Measurements from ENCODE around the gene KRTAP13-1. TPM values are rescaled to one million over a fixed set of nuclear protein-coding genes. Genes with fewer than 3 reads are reported as not detected.

The KRTAP13-1 gene
- total RNA-seq, 2 experiments from 2014 or later, result not detected

- Mint-ChIP-seq H3K9me3 (peaks cover 2% of the 10 kb centered on the region), H3K4me3 (no peak overlapping the region), H3K4me1 (ENCODE audit: low read depth) (no peaks in the 10 kb centered on the region), H3K27me3 (peaks cover 17% of the 10 kb centered on the region), H3K27ac (no peak overlapping the region), H3K36me3 (ENCODE audit: low read depth) (no peaks in the 10 kb centered on the region)
- Histone ChIP-seq H3K27me3 (ENCODE audit: control insufficient read depth in 1 of 2, insufficient read depth in 2 of 2, low read length in 2 of 2) (peaks cover 0 to 6% of the 10 kb centered on the region in 2 experiments), H3K27ac (ENCODE audit: low read depth in 1 of 2, low read length in 2 of 2) (no peak overlapping the region), H3K36me3 (ENCODE audit: insufficient read depth, low read length) (no peaks in the 10 kb centered on the region), H3K4me3 (ENCODE audit: low read length) (no peak overlapping the region), H3K9me3 (ENCODE audit: control insufficient read depth in 1 of 2, insufficient read depth in 1 of 2, low read length in 2 of 2) (peaks cover 6 to 8% of the 10 kb centered on the region in 2 experiments), H3K4me1 (ENCODE audit: insufficient read depth, low read length) (no peaks in the 10 kb centered on the region)
- ChIA-PET CTCF (no interaction called here), POLR2A (interaction anchor here (0.6 kb wide), 1 partner anchor 562 kb away, joined by 4 read pairs; no protein-coding TSS in a partner anchor)
- TF ChIP-seq CTCF (IDR thresholded peaks at IDR 0.05), result no peak
- intact Hi-C loops (cut with DNase I, micrococcal nuclease), result no loop called here
- peak in 2 of 14 experiments; percentile 1 to 5 for DNase-seq
- no peak for ATAC-seq (ENCODE audit: poor library complexity)
Measured at GRCh38 chr21:30408782-30409494, 13.1 kb downstream of the KRTAP13-1 start.

- DNase-seq, result no peak
- H3K27ac Mint-ChIP-seq, result no peak overlapping the region
- Histone ChIP-seq H3K27ac (ENCODE audit: low read depth in 1 of 2, low read length in 2 of 2) (no peak overlapping the region), H3K4me1 (ENCODE audit: insufficient read depth, low read length) (no peaks in the 10 kb centered on the region), H3K9me3 (ENCODE audit: control insufficient read depth in 1 of 2, insufficient read depth in 1 of 2, low read length in 2 of 2) (peaks cover 0 to 3% of the 10 kb centered on the region in 2 experiments), H3K27me3 (ENCODE audit: control insufficient read depth in 1 of 2, insufficient read depth in 2 of 2, low read length in 2 of 2) (no peaks in the 10 kb centered on the region), H3K36me3 (ENCODE audit: insufficient read depth, low read length) (no peaks in the 10 kb centered on the region), H3K4me3 (ENCODE audit: low read length) (no peak overlapping the region)
- CTCF ChIA-PET, result no interaction called here
- peaks cover 5% of the 10 kb centered on the region for H3K9me3 Mint-ChIP-seq
- no peaks in the 10 kb centered on the region for H3K4me1 Mint-ChIP-seq (ENCODE audit: low read depth)
- H3K27me3 Mint-ChIP-seq, result peaks cover 6% of the 10 kb centered on the region
- ATAC-seq (ENCODE audit: poor library complexity), result no peak
- TF ChIP-seq CTCF (IDR thresholded peaks at IDR 0.05), result no peak
- H3K36me3 Mint-ChIP-seq (ENCODE audit: low read depth), result no peaks in the 10 kb centered on the region
- H3K4me3 Mint-ChIP-seq, result no peak overlapping the region
- intact Hi-C loops (cut with DNase I, micrococcal nuclease), result no loop called here
- POLR2A ChIA-PET, result no interaction called here
Measured at GRCh38 chr21:30415993-30416392, 20.2 kb downstream of the KRTAP13-1 start.

GRCh38 chr21:30425826-30426225 lies 30.0 kb downstream of the KRTAP13-1 start, which contains the start of gene KRTAP13-3:
Gene KRTAP13-3, minus strand, starts transcription at chr21:30425926. Its CDS starts 14 bp downstream, at chr21:30425912.
- TF ChIP-seq CTCF (IDR thresholded peaks at IDR 0.05), result no peak
- no peak within 1 kb of the TSS for H3K27ac ChIP-seq (ENCODE audit: low read depth in 1 of 2, low read length in 2 of 2)
- no peaks in the 10 kb centered on the region for H3K4me1 Mint-ChIP-seq (ENCODE audit: low read depth)
- no peaks in the 10 kb centered on the region for H3K36me3 Mint-ChIP-seq (ENCODE audit: low read depth)
- no peak within 1 kb of the TSS for H3K4me3 ChIP-seq (ENCODE audit: low read length)
- CTCF ChIA-PET, result no interaction called here
- POLR2A ChIA-PET, result no interaction called here
- no peaks in the 10 kb centered on the region for H3K4me1 ChIP-seq (ENCODE audit: insufficient read depth, low read length)
- ATAC-seq (ENCODE audit: poor library complexity), result no peak
- H3K27me3 ChIP-seq (ENCODE audit: control insufficient read depth in 1 of 2, insufficient read depth in 2 of 2, low read length in 2 of 2), result no peaks in the 10 kb centered on the region
- no peaks in the 10 kb centered on the region for H3K36me3 ChIP-seq (ENCODE audit: insufficient read depth, low read length)
- peaks cover 4% of the 10 kb centered on the region for H3K27me3 Mint-ChIP-seq
- intact Hi-C loops (cut with DNase I, micrococcal nuclease), result no loop called here
- H3K9me3 Mint-ChIP-seq, result peaks cover 3% of the 10 kb centered on the region
- no peak within 1 kb of the TSS for H3K4me3 Mint-ChIP-seq
- peaks cover 0 to 4% of the 10 kb centered on the region in 2 experiments for H3K9me3 ChIP-seq (ENCODE audit: control insufficient read depth in 1 of 2, insufficient read depth in 1 of 2, low read length in 2 of 2)
- no peak within 1 kb of the TSS for H3K27ac Mint-ChIP-seq
- no peak for DNase-seq

All from CD4-positive, alpha-beta T cell (primary cell).